A673 (cell line): Measurements from ENCODE around the gene THOC2. TPM values are rescaled to one million over a fixed set of nuclear protein-coding genes. Genes with fewer than 3 reads are reported as not detected.
"Not testable (repeated sequence)": the region's sequence is repeated elsewhere in the genome, so short reads cannot be mapped to it uniquely, and the experiment has no call there.

Experiments
- BruUV-seq: library from RNA; stranded (reverse); fragments of 400-500 nt; replicated peaks from 2 replicates; lab custom pipeline; 2021; lab: Mats Ljungman, UMichigan
- CTCF ChIA-PET: fragments of 300-600 bp; sonication (Branson Sonifier 250); formaldehyde crosslinking; loops from one replicate; lab custom pipeline; 2022; ENCODE audit warnings: antibody characterized with exemption; lab: Charles Lee
- POLR2A ChIA-PET: fragments of 300-600 bp; sonication (Branson Sonifier 250); formaldehyde crosslinking; loops from one replicate; lab custom pipeline; 2022; ENCODE audit warnings: antibody characterized with exemption; ENCODE audit not compliant: low non-redundant PET; lab: Charles Lee
- DNase-seq: peaks from one replicate; pipeline ENCODE4 v3.0.0-alpha.2; 2015; ENCODE audit warnings: low spot score
- H3K27ac ChIP-seq: fragments of 200-600 bp; sonication (generic); 2 replicates; pipeline ENCODE4 v1.5.1; 2016; ENCODE audit warnings: mixed run types, low read depth, mild to moderate bottlenecking, mixed read lengths, antibody characterized with exemption, low read length; ENCODE audit not compliant: poor library complexity, severe bottlenecking
- H3K27me3 ChIP-seq: fragments of 200-600 bp; sonication (generic); replicated peaks from 2 replicates; pipeline ENCODE4 v1.6.1; 2017; ENCODE audit warnings: mixed run types, low read depth, mild to moderate bottlenecking, mixed read lengths, antibody characterized with exemption, low read length; ENCODE audit not compliant: insufficient read depth, poor library complexity
- H3K36me3 ChIP-seq: fragments of 200-600 bp; sonication (generic); 2 replicates; pipeline ENCODE4 v1.6.1; 2016; ENCODE audit warnings: mixed run types, mild to moderate bottlenecking, mixed read lengths, antibody characterized with exemption, low read length; ENCODE audit not compliant: insufficient read depth, poor library complexity, severe bottlenecking
- H3K4me1 ChIP-seq: fragments of 200-600 bp; sonication (generic); 2 replicates; pipeline ENCODE4 v1.6.1; 2017; ENCODE audit warnings: mixed run types, mild to moderate bottlenecking, mixed read lengths, antibody characterized with exemption, low read length; ENCODE audit not compliant: insufficient read depth, poor library complexity, severe bottlenecking
- H3K4me3 ChIP-seq: fragments of 200-600 bp; sonication (generic); 2 replicates; pipeline ENCODE4 v1.5.1; 2016; ENCODE audit warnings: low read depth, mixed run types, mild to moderate bottlenecking, mixed read lengths, low read length; ENCODE audit not compliant: poor library complexity, severe bottlenecking
- H3K9me3 ChIP-seq: fragments of 200-600 bp; sonication (generic); 2 replicates; pipeline ENCODE4 v1.6.1; 2016; ENCODE audit warnings: mixed run types, low read depth, mild to moderate bottlenecking, mixed read lengths, antibody characterized with exemption, low read length; ENCODE audit not compliant: poor library complexity, severe bottlenecking
- EZH2 ChIP-seq: fragments of 200-600 bp; sonication (generic); IDR thresholded peaks from 2 replicates; pipeline ENCODE4 v1.6.1; 2017; ENCODE audit warnings: borderline replicate concordance, low read depth, mild to moderate bottlenecking, mixed read lengths, antibody characterized with exemption, low read length; ENCODE audit not compliant: poor library complexity, severe bottlenecking
- intact Hi-C: fragments of 100-400 bp; cut with micrococcal nuclease; formaldehyde crosslinking; loops from one replicate; pipeline ENCODE4 v1.10.0; 2022; ENCODE audit not compliant: unreplicated experiment
- total RNA-seq: library from RNA; stranded (reverse); gene quantifications from 2 replicates; pipeline ENCODE4 v1.2.3, GENCODE V29; 2021
- TF ChIP-seq, protein P1 (sequence below): fragments of 300-800, 200-600 bp; sonication (generic); conservative IDR thresholded peaks from 2 replicates; pipeline ENCODE4 v1.5.1; 2017; ENCODE audit warnings: low read depth, mild to moderate bottlenecking, antibody characterized with exemption, low read length, moderate library complexity, mixed read lengths

THOC2 gene
- total RNA-seq, 1 experiment from 2014 or later, result 103 TPM

DNA sequence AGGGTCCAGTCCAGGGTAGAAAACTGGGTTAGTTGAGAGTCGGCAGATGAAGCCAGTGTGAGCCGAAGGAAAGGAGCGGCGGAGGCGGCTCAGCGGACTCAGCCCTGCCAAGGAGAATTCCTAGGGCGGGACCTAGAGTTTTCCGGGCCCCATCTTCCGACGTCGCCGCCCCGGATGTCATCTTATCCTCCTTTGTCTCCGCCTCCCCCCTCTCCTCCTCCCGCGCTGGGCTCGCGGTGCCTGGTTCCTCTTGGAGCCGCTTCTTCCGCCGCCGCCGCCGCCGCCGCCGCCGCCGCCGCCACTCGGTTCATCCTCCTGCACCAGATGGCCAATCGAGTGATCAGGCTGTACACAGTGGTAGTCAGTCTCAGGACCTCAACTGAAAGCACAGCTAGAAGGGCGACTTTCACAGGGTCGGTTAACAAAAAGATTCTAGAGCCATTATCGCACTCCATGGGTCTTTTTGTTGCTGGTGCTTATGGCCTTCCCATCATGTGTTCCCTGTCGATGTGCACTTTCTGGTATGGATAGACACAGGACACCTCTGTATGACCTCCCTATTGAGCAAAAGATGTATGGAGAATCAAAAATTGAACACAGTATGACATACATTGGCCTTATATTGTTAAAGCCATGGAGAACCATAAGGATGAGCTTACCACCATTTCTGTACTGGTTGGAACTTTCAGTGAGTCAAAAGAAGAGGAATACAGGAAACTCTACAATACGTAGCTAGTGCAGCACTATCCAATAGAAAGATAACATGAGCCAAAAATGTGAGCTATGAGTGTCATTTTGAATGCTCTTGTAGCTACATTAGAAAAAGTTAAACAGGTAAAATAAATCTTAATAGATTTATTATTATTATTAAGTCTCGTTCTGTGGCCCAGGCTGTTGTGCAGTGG, 32.4 kb upstream of the THOC2 start:
- peak overlapping the region; percentile 21 for H3K4me3 ChIP-seq
- no peaks in the 10 kb centered on the region for H3K36me3 ChIP-seq
- TF ChIP-seq, protein P1, sequence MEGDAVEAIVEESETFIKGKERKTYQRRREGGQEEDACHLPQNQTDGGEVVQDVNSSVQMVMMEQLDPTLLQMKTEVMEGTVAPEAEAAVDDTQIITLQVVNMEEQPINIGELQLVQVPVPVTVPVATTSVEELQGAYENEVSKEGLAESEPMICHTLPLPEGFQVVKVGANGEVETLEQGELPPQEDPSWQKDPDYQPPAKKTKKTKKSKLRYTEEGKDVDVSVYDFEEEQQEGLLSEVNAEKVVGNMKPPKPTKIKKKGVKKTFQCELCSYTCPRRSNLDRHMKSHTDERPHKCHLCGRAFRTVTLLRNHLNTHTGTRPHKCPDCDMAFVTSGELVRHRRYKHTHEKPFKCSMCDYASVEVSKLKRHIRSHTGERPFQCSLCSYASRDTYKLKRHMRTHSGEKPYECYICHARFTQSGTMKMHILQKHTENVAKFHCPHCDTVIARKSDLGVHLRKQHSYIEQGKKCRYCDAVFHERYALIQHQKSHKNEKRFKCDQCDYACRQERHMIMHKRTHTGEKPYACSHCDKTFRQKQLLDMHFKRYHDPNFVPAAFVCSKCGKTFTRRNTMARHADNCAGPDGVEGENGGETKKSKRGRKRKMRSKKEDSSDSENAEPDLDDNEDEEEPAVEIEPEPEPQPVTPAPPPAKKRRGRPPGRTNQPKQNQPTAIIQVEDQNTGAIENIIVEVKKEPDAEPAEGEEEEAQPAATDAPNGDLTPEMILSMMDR, result no peak
- TF ChIP-seq EZH2, result no peak
- peak; percentile 92 for DNase-seq
- ChIA-PET POLR2A (no interaction called here), CTCF (no interaction called here)
- no peaks in the 10 kb centered on the region for H3K4me1 ChIP-seq
- no peak overlapping the region for H3K27ac ChIP-seq
- no TSS peak for BruUV-seq
- H3K9me3 ChIP-seq, result no peaks in the 10 kb centered on the region
- no peaks in the 10 kb centered on the region for H3K27me3 ChIP-seq
- intact Hi-C loops, result no loop called here

DNA sequence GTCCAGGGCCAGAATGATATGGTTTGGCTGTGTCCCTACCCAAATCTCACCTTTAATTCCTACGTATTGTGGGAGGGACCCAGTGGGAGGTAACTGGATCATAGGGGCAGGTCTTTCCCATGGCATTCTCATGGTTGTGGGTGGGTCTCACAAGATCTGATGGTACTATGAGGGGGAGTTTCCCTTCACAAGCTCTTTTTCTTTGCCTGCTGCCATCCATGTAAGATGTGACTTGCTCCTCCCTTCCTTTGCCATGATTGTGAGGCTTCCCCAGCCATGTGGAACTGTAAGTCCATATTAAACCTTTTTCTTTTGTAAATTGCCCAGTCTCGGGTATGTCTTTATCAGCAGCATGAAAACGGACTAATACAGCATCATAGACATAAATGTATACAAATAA, 27.0 kb upstream of the THOC2 start:
- DNase-seq, intact Hi-C loops, H3K9me3 ChIP-seq, H3K4me1 ChIP-seq, BruUV-seq, H3K4me3 ChIP-seq, POLR2A ChIA-PET, CTCF ChIA-PET, H3K27ac ChIP-seq, H3K36me3 ChIP-seq, H3K27me3 ChIP-seq: not testable (repeated sequence)

DNA sequence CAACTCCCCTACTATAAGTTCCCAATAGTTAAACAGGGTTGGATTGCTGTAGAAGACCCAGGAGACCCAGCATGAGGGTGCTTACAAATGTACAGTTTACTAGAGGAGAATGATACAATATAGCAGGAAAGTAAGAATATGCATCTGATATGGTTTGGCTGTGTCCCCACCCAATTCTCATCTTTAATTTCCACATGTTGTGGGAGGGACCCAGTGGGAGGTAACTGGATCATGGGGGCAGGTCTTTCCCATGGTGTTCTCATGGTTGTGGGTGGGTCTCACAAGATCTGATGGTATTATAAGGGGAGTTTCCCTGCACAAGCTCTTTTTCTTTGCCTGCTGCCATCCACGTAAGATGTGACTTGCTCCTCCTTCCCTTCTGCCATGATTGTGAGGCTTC, 24.9 kb upstream of the THOC2 start:
- H3K27ac ChIP-seq, POLR2A ChIA-PET, BruUV-seq, CTCF ChIA-PET, H3K4me3 ChIP-seq, DNase-seq, intact Hi-C loops, H3K36me3 ChIP-seq, H3K27me3 ChIP-seq, H3K9me3 ChIP-seq, H3K4me1 ChIP-seq: not testable (repeated sequence)

DNA sequence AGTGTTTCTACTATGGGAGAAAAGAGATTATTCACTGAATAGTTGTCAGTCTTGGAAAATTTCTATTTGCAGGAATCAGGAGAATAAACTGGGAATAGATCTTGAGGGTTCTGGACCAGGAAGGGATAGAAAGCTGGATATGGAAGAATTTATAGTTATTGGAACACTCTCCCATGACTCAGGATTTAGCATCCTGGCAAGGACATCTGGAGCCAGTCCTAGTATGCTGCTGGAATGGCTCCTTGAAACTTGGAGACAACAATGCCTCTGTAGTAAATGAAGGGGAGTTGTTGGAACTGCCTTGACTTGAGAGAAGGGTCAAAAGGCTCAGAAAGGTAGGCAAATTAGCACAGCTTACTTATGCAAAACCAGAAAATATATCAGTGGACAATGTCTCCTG, 23.5 kb upstream of the THOC2 start:
- no peak overlapping the region for H3K4me3 ChIP-seq
- intact Hi-C loops, result no loop called here
- no peaks in the 10 kb centered on the region for H3K36me3 ChIP-seq
- POLR2A ChIA-PET, result no interaction called here
- H3K4me1 ChIP-seq, result no peaks in the 10 kb centered on the region
- no peaks in the 10 kb centered on the region for H3K27me3 ChIP-seq
- BruUV-seq, result no TSS peak
- CTCF ChIA-PET, result no interaction called here
- TF ChIP-seq EZH2, result no peak
- TF ChIP-seq, protein P1, result no peak
- H3K27ac ChIP-seq, result no peak overlapping the region
- no peak for DNase-seq
- H3K9me3 ChIP-seq, result no peaks in the 10 kb centered on the region
